NCI-H774 (cell line): ENCODE results near the gene CYREN.
"Not testable (repeated sequence)": the region's sequence is repeated elsewhere in the genome, so short reads cannot be mapped to it uniquely, and the experiment has no call there.

Experiments
- DNase-seq: peaks from one replicate; lab custom pipeline; 2025; lab: John Stamatoyannopoulos, UW

Gene CYREN

GRCh38 chr7:135159359-135160085 is 11.0 kb downstream of the CYREN start:
- no peak for DNase-seq

GRCh38 chr7:135158874-135159273 is 11.6 kb downstream of the CYREN start:
- no peak for DNase-seq

GRCh38 chr7:135158141-135158655 is 12.3 kb downstream of the CYREN start:
- DNase-seq = no peak

- DNase-seq = no peak
Measured at GRCh38 chr7:135156290-135156689, 14.2 kb downstream of the CYREN start.

- no peak for DNase-seq
Measured at GRCh38 chr7:135154734-135155133, 15.8 kb downstream of the CYREN start.

- DNase-seq = no peak
Measured at GRCh38 chr7:135152442-135152841, 18.1 kb downstream of the CYREN start.

GRCh38 chr7:135151533-135151932 is 19.0 kb downstream of the CYREN start:
- no peak for DNase-seq

- no peak for DNase-seq
Measured at GRCh38 chr7:135151132-135151531, 19.4 kb downstream of the CYREN start.

- DNase-seq = no peak
Measured at GRCh38 chr7:135150072-135150782, 20.3 kb downstream of the CYREN start.

- peak; percentile 34 for DNase-seq
Measured at GRCh38 chr7:135147899-135148721, 22.4 kb downstream of the CYREN start, which contains the start of gene TMEM140. TMEM140 (plus strand) TSS chr7:135148072; CDS start chr7:135164442, 16,370 bp downstream.

- no peak for DNase-seq
Measured at GRCh38 chr7:135147341-135147898, 23.1 kb downstream of the CYREN start.

GRCh38 chr7:135143885-135144668 is 26.4 kb downstream of the CYREN start:
- no peak for DNase-seq

- no peak for DNase-seq
Measured at GRCh38 chr7:135129579-135129978, 40.9 kb downstream of the CYREN start.

- DNase-seq = no peak
Measured at GRCh38 chr7:135128931-135129330, 41.6 kb downstream of the CYREN start.

- DNase-seq = not testable (repeated sequence)
Measured at GRCh38 chr7:135124631-135125030, 45.9 kb downstream of the CYREN start.

- no peak for DNase-seq
Measured at GRCh38 chr7:135121868-135122267, 48.6 kb downstream of the CYREN start.

GRCh38 chr7:135117096-135117495 is 53.4 kb downstream of the CYREN start:
- DNase-seq = no peak
